KG1 (cell line): ENCODE results near the gene POTEH.
"Not testable (repeated sequence)": the region's sequence is repeated elsewhere in the genome, so short reads cannot be mapped to it uniquely, and the experiment has no call there.

Source experiments
- DNase-seq: peaks from one replicate; lab custom pipeline; 2025; lab: John Stamatoyannopoulos, UW

The POTEH gene

DNA sequence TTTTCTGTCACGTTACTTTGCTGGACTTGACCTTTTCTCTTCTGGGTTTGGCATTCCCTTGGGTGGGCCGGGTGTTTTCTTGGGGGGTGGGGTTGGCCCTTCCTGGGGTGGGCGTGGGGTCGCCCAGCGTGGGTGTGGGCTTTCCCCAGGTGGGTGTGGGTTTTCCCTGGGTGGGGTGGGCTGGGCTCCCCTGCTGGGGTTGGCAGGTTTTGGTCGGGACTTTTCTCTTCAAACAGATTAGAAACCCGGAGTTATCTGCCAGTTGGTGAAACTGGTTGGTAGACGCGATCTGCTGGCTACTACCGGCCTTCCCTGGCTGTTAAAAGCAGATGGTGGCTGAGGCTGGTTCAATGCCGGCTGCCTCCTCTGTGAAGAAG is at the start of gene POTEH:
POTEH (plus strand) TSS at position 278 of the 377 bp plus-strand sequence; CDS start at position 330, 52 bp downstream.
- DNase-seq = not testable (repeated sequence)

DNA sequence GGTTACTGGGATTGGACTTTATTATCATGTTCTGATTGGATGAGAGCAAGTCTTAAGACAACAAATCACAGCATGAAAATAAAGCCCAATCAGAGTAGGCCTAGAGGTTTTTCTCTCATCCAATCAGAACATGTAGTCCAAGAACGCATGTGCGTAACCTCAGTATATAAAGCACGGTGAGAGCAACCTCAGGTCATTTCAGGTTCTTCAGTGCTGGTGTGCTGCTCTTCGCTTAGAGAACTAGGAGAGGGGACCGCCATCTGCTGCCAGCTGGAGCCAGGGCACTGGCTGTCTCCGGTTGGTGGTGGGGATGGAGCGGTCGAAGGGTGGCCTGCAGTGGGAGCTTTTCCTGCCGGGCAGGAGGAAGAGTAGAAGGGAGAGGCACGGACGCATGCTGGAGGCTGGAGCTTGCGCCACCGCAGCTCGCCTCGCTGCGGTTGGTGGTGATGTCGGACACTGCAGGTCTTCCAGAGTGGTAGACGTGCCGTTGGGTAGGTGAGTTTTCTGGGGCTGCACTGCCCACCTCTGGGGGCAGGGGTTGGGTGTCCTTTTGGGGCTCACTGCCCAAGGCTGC is 47.5 kb upstream of the POTEH start:
- not testable (repeated sequence) for DNase-seq

DNA sequence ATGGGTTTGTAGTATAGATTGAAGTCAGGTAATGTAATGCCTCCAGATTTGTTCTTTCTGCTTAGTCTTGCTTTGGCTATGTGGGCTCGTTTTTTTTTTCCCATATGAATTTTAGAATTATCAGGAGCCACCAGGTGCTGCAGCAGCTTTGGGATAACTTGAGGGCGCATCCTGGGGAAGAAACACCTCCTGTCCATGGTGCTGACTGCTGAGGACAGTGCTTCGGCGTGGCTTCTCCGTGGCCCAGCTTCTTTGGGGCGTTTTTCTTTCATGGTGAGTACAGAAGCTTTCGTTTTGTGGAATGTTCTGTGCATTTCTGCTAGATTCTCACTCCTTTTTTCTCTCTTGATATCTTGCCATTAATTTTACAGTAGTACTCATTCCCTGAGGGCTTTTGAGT is 37.9 kb upstream of the POTEH start:
- DNase-seq = not testable (repeated sequence)

DNA sequence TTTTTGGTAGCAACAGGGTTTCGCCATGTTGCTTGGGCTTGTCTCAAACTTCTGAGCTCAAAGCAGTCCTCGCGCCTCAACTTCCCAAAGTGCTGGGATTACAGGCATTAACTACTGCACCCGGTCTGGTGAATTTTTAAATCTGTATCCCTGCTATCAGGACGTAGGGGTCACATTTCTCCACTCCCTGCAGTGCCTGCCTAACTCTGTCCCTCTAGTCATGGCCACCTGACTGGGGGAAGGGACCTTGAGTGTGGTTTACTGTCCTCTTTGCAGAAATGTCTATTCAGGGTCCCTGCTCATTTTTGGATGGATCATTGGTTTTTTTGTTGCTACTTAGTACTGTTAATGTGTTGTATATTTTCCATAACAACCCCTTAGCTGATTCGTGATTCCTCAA is 37.1 kb upstream of the POTEH start:
- not testable (repeated sequence) for DNase-seq

DNA sequence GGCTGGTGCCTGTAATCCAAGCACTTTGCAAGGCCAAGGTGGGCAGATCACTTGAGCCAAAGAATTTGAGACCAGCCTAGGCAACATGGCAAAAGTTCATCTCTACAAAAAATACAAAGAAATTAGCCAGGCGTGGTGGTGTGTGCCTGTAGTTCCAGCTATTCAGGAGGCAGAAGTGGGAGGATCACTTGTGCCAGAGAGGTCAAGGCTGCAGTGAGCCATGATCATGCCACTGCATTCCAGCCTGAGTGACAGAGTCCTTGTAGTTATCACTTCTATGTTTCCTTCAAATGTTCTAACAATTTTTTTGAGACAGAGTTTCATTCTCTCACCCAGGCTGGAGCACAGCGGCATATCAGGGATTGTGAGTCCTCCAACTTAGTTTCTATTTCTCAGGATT is 36.6 kb upstream of the POTEH start:
- not testable (repeated sequence) for DNase-seq

DNA sequence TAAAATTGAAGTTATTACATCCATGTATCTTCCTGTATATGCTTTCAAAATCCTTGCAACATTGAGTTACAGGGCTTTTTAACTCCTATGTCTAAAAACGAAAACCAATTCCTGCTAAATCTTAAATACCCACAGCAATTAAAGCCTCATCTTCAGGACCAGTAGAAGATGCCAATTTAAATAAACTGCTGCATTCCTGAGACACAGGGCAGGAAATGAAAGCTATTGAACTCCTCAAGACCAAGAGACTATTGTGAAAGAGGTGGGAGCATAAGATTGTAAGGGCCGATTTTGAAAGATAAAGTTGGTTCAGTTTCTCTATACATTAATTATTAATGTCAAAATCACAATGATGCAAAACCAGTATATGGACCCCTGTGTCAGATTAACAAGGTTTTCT is 28.7 kb upstream of the POTEH start:
- DNase-seq = not testable (repeated sequence)

DNA sequence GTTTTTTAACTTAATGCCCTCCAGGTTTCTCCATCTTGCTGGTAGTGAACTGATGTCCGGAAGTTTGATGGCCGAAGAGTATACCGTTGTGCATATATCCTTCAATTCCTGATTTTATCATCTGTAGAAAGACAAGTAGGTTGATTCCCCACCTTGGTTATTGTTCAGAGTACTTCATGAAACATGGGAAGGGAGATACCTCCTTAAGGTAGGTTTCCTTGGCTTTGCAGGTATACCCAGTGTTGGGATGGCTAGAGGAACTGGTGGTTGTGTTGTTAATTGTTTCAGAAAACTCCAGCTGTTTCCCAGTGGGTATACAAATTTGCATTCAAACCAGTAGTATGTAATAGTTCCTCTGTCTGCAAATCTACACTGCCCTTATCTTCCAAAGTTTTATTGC is 25.1 kb upstream of the POTEH start:
- DNase-seq = not testable (repeated sequence)

DNA sequence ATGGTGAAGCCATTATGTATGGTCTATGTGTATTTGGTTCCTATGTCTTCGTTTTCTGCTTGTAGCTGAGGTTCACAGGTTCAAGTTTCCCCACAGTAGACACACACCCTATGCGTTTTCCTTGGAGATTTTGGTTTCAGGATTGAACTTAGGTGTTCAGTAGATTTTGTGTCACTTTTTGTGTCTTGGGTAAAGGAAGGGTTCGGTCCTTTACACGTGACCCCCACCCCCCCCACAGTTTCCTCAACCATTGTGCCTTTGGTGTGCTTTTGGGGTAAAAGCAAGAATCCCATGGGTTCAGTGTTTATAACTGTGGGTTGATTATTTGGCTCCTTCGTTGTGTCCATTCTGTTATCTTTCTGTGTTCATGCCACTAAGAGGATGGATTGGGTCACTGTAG is 24.3 kb upstream of the POTEH start:
- DNase-seq = not testable (repeated sequence)

DNA sequence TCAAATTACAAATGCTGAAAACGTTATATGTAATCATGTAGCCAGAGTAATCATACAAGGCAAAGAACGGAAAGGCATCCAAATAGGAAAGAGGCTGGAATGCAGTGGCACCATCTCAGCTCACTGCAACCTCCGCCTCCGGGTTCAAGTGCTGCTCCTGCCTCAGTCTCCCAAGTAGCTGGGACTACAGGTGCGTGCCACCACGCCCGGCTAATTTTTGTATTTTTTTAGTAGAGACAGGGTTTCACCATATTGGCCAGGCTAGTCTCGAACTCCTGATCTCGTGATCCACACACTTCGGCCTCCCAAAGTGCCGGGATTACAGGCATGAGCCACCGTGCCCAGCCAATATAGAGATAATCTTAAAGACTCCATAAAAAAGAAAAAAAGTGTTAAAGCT is 20.4 kb upstream of the POTEH start:
- DNase-seq = not testable (repeated sequence)

DNA sequence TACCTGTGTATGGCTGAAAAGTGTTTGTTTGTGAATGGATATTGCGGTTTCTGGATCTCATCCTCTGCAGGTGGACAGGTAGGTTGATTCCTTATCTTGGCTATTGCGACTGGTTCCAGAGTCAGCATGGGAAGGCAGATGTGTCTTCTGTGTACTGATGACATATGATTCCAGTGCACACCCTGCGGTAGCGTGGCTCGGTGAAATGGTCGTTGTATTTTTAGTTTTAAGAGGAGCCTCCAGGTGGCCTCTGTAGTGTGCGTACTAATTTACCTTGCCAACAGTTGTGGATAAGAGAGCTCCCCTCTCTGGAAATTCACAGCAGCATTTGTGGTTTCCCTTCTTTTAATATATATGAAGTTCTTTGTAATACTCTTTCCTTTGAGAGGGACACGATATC is 10.1 kb upstream of the POTEH start:
- not testable (repeated sequence) for DNase-seq

DNA sequence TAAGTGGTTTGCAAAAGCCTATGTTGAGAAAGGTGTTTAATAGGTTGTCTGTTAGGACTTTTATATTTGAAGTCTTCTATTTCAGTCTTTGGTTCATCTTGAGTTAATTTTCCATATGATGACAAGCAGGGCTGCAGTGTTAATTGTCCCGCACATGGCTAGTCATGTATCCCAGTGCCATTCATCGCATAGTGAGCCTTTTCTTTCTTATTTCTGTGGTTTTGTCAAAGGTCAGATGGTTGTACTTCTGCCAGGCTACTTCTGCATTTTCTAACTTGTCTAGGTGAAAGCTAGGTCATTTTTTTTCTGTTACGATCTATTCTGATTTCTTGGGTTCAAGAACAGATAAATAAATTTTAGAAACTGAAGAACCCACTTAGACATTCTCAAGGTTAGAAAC is 5.7 kb upstream of the POTEH start:
- DNase-seq = not testable (repeated sequence)

DNA sequence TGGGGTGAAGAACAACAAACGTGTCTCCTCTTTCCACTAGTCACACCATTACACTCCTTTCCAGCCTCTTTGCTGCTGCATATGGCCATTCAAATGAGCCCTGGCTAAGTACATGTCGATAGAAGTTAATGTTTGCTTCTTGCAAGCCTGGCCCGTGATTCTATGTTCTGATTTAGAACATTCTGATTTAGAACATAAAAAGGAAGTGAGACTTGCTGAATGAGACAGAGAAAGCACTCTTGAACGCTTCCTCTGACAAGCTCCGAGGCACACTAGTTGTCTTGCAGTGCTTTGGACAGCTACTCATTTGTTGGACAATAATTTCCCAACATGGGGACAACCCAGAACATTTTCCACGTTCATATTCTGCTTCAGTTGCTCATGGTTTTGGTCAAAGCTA is 5.1 kb upstream of the POTEH start:
- not testable (repeated sequence) for DNase-seq

DNA sequence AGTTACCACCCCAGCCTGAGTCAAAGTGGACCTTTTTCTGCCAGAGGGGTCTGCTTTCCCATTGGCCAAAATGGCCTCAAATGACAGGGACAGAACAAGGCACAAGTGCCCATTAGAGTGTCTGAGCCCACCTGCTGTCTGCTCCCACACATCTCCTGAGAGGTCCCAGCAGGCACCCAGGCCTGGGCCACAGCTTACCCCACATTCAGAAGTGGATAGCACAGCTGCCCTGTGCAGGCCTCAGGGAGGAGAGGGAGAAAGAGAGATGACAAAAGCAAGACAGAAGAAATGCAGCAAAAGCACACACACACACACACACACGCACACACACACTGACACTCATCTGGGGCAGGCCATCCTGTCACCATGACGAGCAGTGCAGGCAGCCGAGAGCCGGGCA is 4.2 kb upstream of the POTEH start:
- DNase-seq = not testable (repeated sequence)

DNA sequence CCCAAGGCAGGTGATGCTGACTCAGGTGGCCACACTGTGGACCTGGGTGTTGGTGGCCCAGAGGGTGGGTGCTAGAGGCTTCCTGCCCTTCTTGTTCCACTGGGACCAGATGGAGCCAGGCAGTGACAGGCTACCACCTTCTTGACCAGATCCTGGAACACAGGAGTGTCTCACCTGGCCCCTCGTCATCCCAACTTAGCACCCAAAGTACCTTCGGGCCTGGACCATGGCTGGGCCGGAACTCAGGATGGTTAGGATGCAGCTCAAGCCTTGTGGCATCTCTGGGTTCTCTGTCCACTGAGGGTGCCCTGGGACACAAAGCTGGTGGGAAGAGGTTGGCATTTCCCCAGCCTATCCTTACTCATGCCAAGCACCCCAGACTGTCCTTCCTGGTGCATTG is 2.7 kb upstream of the POTEH start:
- DNase-seq = not testable (repeated sequence)

DNA sequence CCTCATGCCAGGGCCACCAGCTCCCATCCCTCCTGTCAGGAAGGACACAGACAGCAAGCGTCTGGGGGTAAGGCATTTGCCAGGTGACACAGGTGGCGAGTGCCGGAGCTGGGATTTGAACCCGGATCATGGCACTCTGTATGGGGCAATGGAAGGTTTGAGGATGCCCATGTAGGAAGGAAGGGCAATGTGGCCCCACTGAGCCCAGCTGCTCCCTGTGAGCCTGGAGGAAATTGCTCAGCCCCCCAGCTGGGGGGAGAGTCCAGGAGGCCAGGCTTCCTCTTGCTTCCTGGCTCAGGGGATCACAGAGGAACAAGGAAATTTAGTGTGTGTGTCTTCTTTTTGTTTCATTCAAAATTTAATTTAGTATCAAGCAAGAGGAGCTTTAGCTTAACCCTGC is 2.1 kb upstream of the POTEH start:
- DNase-seq = not testable (repeated sequence)

DNA sequence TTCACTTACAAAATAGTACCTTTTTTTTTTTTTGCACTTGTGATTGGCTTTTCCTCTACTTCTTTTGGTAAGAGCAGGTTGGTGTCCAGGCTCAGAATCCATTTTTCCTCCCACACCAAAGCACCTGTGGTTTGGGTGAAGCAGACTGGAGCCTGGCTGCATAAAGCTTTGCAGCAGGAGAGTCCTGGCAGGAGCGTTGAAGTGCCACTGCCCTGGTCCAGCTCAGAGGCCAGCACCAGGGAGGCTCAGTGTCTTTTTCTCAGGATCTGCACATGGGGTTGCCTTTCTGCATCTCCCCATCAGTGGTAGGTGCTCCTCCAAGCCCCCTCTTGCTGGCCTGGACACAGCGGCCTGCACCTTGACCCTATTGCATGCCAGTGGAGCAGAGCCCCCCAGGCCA is 1.7 kb upstream of the POTEH start:
- not testable (repeated sequence) for DNase-seq

DNA sequence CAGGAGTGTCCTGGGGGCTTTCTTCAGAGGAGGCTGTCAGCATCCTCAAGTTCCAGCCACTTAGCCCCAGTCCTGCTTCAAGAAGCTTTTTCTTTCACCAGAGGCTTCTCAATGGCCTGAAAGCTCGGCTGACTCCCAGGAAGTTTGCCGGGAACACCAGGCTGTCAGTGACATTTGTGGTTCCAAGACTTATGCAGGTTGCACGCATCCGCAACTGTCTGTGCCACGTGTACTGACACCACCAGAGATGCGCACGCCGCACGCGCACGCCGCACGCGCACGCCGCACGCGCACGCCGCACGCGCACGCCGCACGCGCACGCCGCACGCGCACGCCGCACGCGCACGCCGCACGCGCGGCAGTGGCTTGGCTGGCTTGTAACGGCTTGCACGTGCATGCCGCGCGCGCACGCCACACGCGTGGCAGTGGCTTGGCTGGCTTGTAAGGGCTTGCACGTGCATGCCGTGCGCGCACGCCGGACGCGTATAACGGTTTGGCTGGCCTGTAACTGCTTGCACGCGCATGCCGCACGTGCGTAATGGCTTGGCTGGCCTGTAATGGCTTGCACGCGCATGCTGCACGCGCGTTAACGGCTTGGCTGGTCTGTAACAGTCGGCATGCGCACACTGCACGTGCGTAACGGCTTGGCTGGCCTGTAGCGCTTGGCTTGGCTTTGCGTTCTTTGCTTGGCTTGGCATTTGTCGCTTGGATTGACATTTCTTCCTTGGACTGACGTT is 646 bp upstream of the POTEH start:
- DNase-seq = not testable (repeated sequence)

DNA sequence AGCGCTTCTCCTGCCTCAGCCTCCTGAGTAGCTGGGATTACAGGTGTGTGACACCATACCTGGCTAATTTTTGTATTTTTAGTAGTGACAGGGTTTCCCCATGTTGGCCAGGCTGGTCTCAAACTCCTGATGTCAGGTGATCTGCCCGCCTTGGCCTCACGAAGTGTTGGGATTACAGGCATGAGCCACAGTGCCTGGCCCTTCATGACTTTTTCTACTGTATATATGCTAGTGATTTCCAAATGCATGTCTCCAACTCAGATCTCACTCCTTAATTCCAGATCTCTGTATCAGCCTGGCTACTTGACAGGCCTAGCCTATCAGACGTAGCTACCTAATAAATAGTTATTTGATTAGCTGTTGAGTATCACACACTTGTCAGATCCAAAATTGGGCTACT is 23.8 kb downstream of the POTEH start:
- DNase-seq = not testable (repeated sequence)

DNA sequence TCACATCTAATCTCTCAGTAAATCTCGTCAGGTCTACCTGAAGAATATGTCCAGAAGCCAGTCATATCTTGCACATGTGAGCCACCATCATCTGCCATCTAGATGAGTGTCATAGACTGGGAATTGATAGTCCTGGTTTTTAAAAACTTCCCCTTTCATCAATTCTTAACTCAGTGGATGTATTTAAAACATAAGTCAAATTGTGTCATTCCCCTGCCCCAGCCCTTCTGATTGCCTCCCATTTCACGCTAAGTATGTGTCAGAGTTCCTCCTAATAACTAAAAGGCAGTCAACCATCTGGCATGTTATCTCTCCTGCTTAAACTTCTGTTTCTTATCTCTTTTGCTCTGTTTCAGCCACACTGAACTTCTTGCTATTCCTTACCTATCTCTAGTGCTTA is 24.3 kb downstream of the POTEH start:
- not testable (repeated sequence) for DNase-seq

DNA sequence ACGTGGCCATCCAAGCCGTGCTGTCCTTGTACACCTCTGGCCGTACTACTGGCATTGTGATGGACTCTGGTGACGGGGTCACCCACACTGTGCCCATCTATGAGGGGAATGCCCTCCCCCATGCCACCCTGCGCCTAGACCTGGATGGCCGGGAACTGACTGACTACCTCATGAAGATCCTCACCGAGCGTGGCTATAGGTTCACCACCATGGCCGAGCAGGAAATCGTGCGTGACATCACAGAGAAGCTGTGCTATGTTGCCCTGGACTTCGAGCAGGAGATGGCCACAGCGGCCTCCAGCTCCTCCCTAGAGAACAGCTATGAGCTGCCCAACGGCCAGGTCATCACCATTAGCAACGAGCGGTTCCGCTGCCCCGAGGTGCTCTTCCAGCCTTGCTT is 32.1 kb downstream of the POTEH start:
- not testable (repeated sequence) for DNase-seq

DNA sequence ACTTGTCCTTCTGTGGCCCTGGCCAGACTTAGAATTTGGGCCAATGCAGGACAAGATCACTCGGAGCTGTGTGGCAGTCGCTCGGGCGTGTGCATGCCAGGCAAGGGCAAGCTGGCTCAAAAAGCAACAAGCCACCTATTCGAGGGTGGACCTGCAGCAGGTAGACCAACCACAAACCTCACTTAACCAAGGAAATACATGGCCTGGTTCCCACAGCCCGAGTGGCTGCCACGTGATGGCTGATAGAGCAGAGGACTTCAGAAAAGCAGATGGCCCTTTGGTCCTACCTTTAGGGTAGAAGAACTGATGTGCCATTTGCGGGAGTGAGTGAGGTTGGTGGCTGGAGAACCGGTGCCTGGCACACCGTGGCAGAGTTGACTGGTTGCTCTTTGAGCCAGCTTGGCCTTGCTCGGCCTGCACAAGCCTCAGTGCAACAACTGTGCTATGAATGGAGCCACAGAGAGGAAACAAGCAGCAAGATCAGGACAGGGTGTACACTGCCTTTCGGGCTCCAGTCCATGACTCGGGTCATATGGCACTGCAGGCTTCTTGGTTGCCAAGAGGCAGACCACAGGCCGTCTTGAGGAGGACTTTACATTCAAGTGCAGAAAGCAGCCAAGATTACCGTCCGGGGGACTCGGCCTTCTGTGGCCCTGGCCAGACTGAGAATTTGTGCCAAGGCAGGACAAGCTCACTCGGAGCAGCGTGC is 39.5 kb downstream of the POTEH start:
- DNase-seq = not testable (repeated sequence)

DNA sequence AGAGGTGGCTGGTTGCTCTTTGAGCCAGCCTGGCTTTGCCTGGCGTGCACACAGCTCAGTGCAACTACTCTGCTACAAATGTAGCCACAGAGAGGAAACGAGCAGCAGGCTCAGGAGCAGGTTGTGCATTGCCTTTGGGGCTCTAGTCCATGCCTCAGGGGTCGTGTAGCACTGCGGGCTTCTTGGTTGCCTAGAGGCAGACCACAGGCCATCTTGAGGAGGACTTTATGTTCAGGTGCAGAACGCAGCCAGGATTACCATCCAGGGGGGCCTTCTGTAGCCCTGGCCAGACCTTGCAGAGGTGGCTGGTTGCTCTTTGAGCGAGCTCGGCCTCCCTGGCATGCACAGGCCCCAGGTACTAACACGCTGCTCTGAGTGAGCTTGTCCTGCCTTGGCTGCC is 41.2 kb downstream of the POTEH start:
- not testable (repeated sequence) for DNase-seq

DNA sequence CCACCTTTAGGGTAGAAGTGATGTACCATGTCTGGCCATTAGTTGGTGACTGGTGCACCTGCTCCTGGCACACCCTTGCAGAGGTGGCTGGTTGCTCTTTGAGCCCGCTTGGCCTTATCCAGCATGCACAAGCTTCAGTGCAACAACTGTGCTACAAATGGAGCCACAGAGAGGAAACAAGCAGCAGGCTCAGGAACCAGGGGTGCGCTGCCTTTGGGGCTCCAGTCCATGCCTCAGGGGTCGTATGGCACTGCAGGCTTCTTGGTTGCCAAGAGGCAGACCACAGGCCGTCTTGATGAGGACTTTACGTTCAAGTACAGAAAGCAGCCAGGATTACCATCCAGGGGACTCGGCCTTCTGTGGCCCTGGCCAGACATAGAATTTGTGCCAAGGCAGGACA is 44.6 kb downstream of the POTEH start:
- not testable (repeated sequence) for DNase-seq
